Endothelial cell of umbilical vein (primary cell): ENCODE results near the gene ROPN1. TPM values are rescaled to one million over a fixed set of nuclear protein-coding genes. Genes with fewer than 3 reads are reported as not detected.
"Not testable (repeated sequence)": the region's sequence is repeated elsewhere in the genome, so short reads cannot be mapped to it uniquely, and the experiment has no call there.

ENCODE experiments used
- Bru-seq: library from RNA; stranded (reverse); fragments of 400-500 nt; gene quantifications from one replicate; lab custom pipeline; 2021; lab: Mats Ljungman, UMichigan
- BruChase-seq, 2 experiments: library from RNA; stranded (reverse); fragments of 400-500 nt; gene quantifications; one replicate each; lab custom pipeline; 2021; lab: Mats Ljungman, UMichigan
- BruUV-seq: library from RNA; stranded (reverse); fragments of 400-500 nt; replicated peaks from 2 replicates; lab custom pipeline; 2021; lab: Mats Ljungman, UMichigan
- CTCF ChIA-PET: fragments of 300-600, 350-600 bp; sonication (Branson Sonifier 250); formaldehyde crosslinking; loops from one replicate; lab custom pipeline; 2021; ENCODE audit warnings: antibody characterized with exemption, inconsistent platforms; lab: Charles Lee
- POLR2A ChIA-PET: fragments of 300-600, 350-600 bp; sonication (Branson Sonifier 250); formaldehyde crosslinking; loops from one replicate; lab custom pipeline; 2021; ENCODE audit warnings: antibody characterized with exemption, inconsistent platforms; lab: Charles Lee
- DNase-seq: peaks from one replicate; pipeline ENCODE4 v3.0.0-alpha.2; 2011; ENCODE audit warnings: low read depth, low spot score
- FAIRE-seq: peaks from 2 replicates; lab custom pipeline; 2011; peaks lifted over from hg19 to GRCh38; lab: Jason Lieb, UNC
- H2AFZ ChIP-seq: 2 replicates; pipeline ENCODE4 v1.6.0; 2012; ENCODE audit warnings: low read depth, low read length, control low read depth, inconsistent platforms
- H3K27ac ChIP-seq: 2 replicates; pipeline ENCODE4 v1.5.1; 2011; ENCODE audit warnings: low read depth, mild to moderate bottlenecking, control low read depth, low read length, moderate library complexity; ENCODE audit not compliant: insufficient read depth
- H3K27me3 ChIP-seq, 2 experiments: 2 replicates each; pipeline versions ENCODE4 v1.6.0 to v1.6.1; 2011; ENCODE audit warnings: low read length in 2 of 2, mixed read lengths in 1 of 2; ENCODE audit not compliant: control insufficient read depth in 2 of 2, insufficient read depth in 2 of 2
- H3K36me3 ChIP-seq, 2 experiments: 2 replicates in 1 of 2; 3 replicates in 1 of 2; pipeline ENCODE4 v1.5.1; 2011; ENCODE audit warnings: low read length in 2 of 2, mild to moderate bottlenecking in 1 of 2, moderate library complexity in 1 of 2; ENCODE audit not compliant: control insufficient read depth in 2 of 2, insufficient read depth in 2 of 2; ENCODE audit errors: extremely low read depth in 1 of 2
- H3K4me1 ChIP-seq: 3 replicates; pipeline ENCODE4 v1.5.1; 2011; ENCODE audit warnings: mild to moderate bottlenecking, low read length; ENCODE audit not compliant: control insufficient read depth, insufficient read depth; ENCODE audit errors: extremely low read depth
- H3K4me2 ChIP-seq: 2 replicates; pipeline ENCODE4 v1.6.1; 2011; ENCODE audit warnings: low read length, control low read depth, mixed read lengths; ENCODE audit not compliant: insufficient read depth
- H3K4me3 ChIP-seq, 3 experiments: fragments of 200-600 bp in 1 of 3; sonication (generic), shearing (Covaris generic) in 1 of 3; replicated peaks in 1 of 3; 2 replicates each; pipeline ENCODE4 v1.5.1; 2011 to 2016; ENCODE audit warnings: control low read depth in 3 of 3, low read length in 3 of 3, mild to moderate bottlenecking in 2 of 3, inconsistent platforms in 1 of 3, low read depth in 1 of 3, moderate library complexity in 1 of 3; ENCODE audit not compliant: insufficient read depth in 1 of 3
- H3K79me2 ChIP-seq: 2 replicates; pipeline ENCODE4 v1.6.0; 2012; ENCODE audit warnings: low read length, inconsistent platforms; ENCODE audit not compliant: control insufficient read depth, insufficient read depth
- H3K9ac ChIP-seq: replicated peaks from 2 replicates; pipeline ENCODE3; 2011; ENCODE audit warnings: low read length, control low read depth; ENCODE audit not compliant: insufficient read depth; ENCODE audit errors: extremely low read depth
- H3K9me1 ChIP-seq: replicated peaks from 3 replicates; pipeline ENCODE4 v1.6.0; 2011; ENCODE audit warnings: mild to moderate bottlenecking, low read length; ENCODE audit not compliant: control insufficient read depth, insufficient read depth; ENCODE audit errors: extremely low read depth
- H3K9me3 ChIP-seq: replicated peaks from 2 replicates; pipeline ENCODE4 v1.5.1; 2012; ENCODE audit warnings: low read length, inconsistent platforms; ENCODE audit not compliant: control insufficient read depth, insufficient read depth
- H4K20me1 ChIP-seq: replicated peaks from 2 replicates; pipeline ENCODE3; 2011; ENCODE audit warnings: mild to moderate bottlenecking, low read length; ENCODE audit not compliant: control insufficient read depth, insufficient read depth; ENCODE audit errors: extremely low read depth
- EZH2 ChIP-seq: IDR thresholded peaks from 2 replicates; pipeline ENCODE4 v1.6.1; 2012; ENCODE audit warnings: borderline replicate concordance, low read depth, mild to moderate bottlenecking, moderate library complexity, low read length, inconsistent platforms; ENCODE audit not compliant: severe bottlenecking
- FOS ChIP-seq: IDR thresholded peaks from 2 replicates; pipeline ENCODE4 v1.6.1; 2011; ENCODE audit warnings: mild to moderate bottlenecking, low read length, moderate library complexity, borderline replicate concordance; ENCODE audit not compliant: insufficient read depth
- GATA2 ChIP-seq: IDR thresholded peaks from 2 replicates; pipeline ENCODE4 v1.7.0; 2011; ENCODE audit warnings: low read depth, mild to moderate bottlenecking, moderate library complexity, mixed read lengths, low read length; ENCODE audit not compliant: insufficient read length, insufficient read depth
- JUN ChIP-seq: IDR thresholded peaks from 2 replicates; pipeline ENCODE4 v1.6.1; 2011; ENCODE audit warnings: borderline replicate concordance, low read depth; ENCODE audit not compliant: insufficient read length, insufficient read depth
- MAX ChIP-seq: IDR thresholded peaks from 2 replicates; pipeline ENCODE4 v1.6.1; 2011; ENCODE audit not compliant: insufficient read depth, insufficient read length
- MYC ChIP-seq: IDR thresholded peaks from one replicate; pipeline ENCODE4 v1.6.1; 2011; ENCODE audit warnings: mild to moderate bottlenecking, low read depth, low read length
- POLR2A ChIP-seq: IDR thresholded peaks from 2 replicates; pipeline ENCODE4 v1.6.1; 2012; ENCODE audit warnings: low read depth, mild to moderate bottlenecking, control low read depth, low read length
- POLR2AphosphoS5 ChIP-seq: IDR thresholded peaks from 2 replicates; pipeline ENCODE4 v1.6.1; 2012; ENCODE audit warnings: low read depth, mild to moderate bottlenecking, control low read depth, low read length, moderate library complexity; ENCODE audit not compliant: insufficient read depth
- dilution Hi-C: fragments of 300-500 bp; cut with MboI; formaldehyde crosslinking; loops from one replicate; pipeline ENCODE4 v1.15.0; 2019; ENCODE audit warnings: low sequenced_read_pairs; ENCODE audit not compliant: extremely low pct_ligation_motif_present
- intact Hi-C: fragments of 100-400 bp; cut with micrococcal nuclease; formaldehyde crosslinking; loops from one replicate; pipeline ENCODE4 v1.10.0; 2022
- long read RNA-seq: library from polyadenylated mRNA; stranded (forward); transcript quantifications from one replicate; pipeline ENCODE4 v2.0.0, GENCODE V29; 2021
- polyA minus RNA-seq, 3 experiments: library from RNA; depleted of rRNA, polyadenylated mRNA; stranded (reverse); fragments of >200 nt; gene quantifications; 1 replicate in 1 of 3; 2 replicates in 2 of 3; pipeline ENCODE4 v1.2.3, GENCODE V29; 2011
- polyA plus RNA-seq, 4 experiments: library from polyadenylated mRNA; depleted of rRNA in 3 of 4; stranded (reverse) in 3 of 4; unstranded in 1 of 4; fragments of >200 nt; gene quantifications; 2 replicates each; pipeline versions ENCODE4 v1.2.1 to v1.2.3, GENCODE V29; 2011 to 2012; ENCODE audit warnings: missing spikeins in 1 of 4
- total RNA-seq: library from RNA; stranded (reverse); gene quantifications from 2 replicates; pipeline ENCODE4 v1.2.3, GENCODE V29; 2021
- TF ChIP-seq, protein P1 (sequence below), 2 donors: IDR thresholded peaks; 1 replicate in 1 of 2; 2 replicates in 1 of 2; pipeline ENCODE4 v1.5.1; 2011; ENCODE audit warnings: low read length in 2 of 2, mild to moderate bottlenecking in 2 of 2, moderate library complexity in 2 of 2, control low read depth in 1 of 2, inconsistent platforms in 1 of 2, low read depth in 1 of 2; ENCODE audit not compliant: insufficient read depth in 1 of 2; ENCODE audit errors: extremely low read depth in 1 of 2

The ROPN1 gene
- total RNA-seq (not detected in 2 replicates), polyA plus RNA-seq (not detected in 2 replicates), polyA minus RNA-seq (not detected in 2 replicates), Bru-seq, nascent RNA (not detected), BruChase-seq, experiment 1, labeled RNA remaining after a 6-hour chase (not detected), BruChase-seq, experiment 2, labeled RNA remaining after a 2-hour chase (not detected)
- not detected in 2 replicates for polyA plus RNA-seq (2011; cell fraction: cytosol; rRNA removed)
- not detected in 2 replicates for polyA plus RNA-seq (2011; cell fraction: nucleus; rRNA removed)
- not detected in 2 replicates for polyA plus RNA-seq (2012)
- polyA minus RNA-seq (2011; cell fraction: cytosol; rRNA and poly(A)+ RNA removed): not detected
- not detected in 2 replicates for polyA minus RNA-seq (2011; cell fraction: nucleus; rRNA and poly(A)+ RNA removed)
- long read RNA-seq: 0 reads

DNA sequence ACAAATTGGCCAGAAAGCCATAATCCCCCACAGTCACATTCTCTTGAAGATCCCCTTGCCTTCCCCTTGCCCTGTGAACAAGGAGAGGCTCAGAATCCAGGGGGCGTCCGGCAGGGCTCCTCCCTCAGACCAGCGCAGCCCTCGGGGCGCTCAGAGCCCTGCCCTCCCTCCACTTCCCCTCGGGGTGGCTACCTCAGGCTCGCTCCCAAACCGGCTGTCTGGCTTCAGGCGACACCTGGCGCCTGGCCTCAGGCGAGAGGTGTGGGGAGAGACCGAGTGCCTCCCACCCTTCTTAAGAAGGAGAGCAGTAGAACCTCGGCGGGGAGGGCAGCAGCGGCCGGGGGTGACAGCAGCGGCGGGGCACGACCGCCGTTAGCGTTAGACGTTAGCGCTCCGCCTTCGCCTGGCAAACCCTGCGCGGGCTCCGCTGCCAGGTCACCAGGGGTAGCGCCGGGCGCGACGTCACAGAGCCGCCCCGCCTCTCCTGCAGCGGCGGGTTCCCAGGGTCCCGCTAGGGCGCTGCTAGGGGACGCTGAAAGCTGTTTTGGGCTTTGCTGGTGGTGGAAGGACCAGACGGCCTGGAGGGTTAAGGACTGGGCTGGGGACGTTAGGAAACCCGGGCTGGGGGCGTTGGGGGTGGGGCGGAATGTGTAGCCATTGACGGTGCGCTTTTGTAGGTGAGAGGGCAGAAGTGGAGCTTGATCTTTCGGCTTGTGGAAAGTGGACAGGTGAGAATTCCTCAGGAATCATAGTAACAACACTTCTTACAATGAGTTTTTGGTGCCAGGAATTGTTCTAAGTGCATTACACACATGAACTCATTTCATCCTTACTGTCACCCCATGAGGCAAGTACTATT, at the start of gene ROPN1:
Gene ROPN1, minus strand, starts transcription at position 395 of the 859 bp plus-strand sequence. CDS start 11,643 bp downstream, outside the sequence.
- POLR2A ChIA-PET, BruUV-seq, H3K27ac ChIP-seq, H4K20me1 ChIP-seq, H3K9me3 ChIP-seq, H3K79me2 ChIP-seq, H3K4me2 ChIP-seq, DNase-seq, intact Hi-C loops, dilution Hi-C loops, H3K4me1 ChIP-seq, CTCF ChIA-PET, H3K9me1 ChIP-seq, H2AFZ ChIP-seq, H3K4me3 ChIP-seq, H3K9ac ChIP-seq, H3K36me3 ChIP-seq: not testable (repeated sequence)
- FAIRE-seq: peak; percentile 94
- peaks cover 23 to 59% of the 10 kb centered on the region in 2 experiments for H3K27me3 ChIP-seq

DNA sequence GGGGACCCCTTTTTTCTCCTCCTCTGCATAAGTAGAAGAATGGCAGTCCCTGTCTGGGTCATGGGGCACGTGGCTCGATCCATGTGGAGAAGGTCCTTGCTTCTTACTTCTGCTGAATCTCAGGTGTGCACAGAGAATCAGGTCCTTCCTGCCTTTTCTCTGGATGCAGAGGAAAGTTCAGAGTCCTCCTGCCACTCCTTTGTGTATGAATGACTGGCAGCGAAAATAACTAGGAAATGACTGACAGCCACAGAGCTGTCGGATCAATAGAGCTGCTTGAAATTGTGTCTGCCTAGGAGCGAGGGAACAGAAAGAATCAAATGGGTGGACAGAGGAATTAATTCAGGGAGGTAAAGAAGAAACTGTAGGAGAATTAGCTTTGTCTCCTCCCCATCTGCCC, 49.6 kb upstream of the ROPN1 start:
- Histone ChIP-seq H2AFZ (no peak overlapping the region), H3K4me1 (no peaks in the 10 kb centered on the region), H3K9me3 (no peaks in the 10 kb centered on the region), H4K20me1 (no peaks in the 10 kb centered on the region), H3K4me3 (no peak overlapping the region), H3K27ac (no peak overlapping the region), H3K79me2 (no peaks in the 10 kb centered on the region), H3K27me3 (peaks cover 21 to 22% of the 10 kb centered on the region in 2 experiments), H3K36me3 (no peaks in the 10 kb centered on the region), H3K9me1 (no peaks in the 10 kb centered on the region), H3K4me2 (no peak overlapping the region), H3K9ac (no peak overlapping the region)
- CTCF ChIA-PET: interaction anchor here (1.5 kb wide), 1 partner anchor 8 kb away, joined by 4 read pairs; the partner anchor contains the start of gene KALRN
- no peak for TF ChIP-seq EZH2
- no peak for TF ChIP-seq FOS
- TF ChIP-seq POLR2A: no peak
- no peak for TF ChIP-seq POLR2AphosphoS5
- TF ChIP-seq MYC: no peak
- TF ChIP-seq GATA2: no peak
- TF ChIP-seq JUN: no peak
- no peak for TF ChIP-seq MAX
- TF ChIP-seq, protein P1, sequence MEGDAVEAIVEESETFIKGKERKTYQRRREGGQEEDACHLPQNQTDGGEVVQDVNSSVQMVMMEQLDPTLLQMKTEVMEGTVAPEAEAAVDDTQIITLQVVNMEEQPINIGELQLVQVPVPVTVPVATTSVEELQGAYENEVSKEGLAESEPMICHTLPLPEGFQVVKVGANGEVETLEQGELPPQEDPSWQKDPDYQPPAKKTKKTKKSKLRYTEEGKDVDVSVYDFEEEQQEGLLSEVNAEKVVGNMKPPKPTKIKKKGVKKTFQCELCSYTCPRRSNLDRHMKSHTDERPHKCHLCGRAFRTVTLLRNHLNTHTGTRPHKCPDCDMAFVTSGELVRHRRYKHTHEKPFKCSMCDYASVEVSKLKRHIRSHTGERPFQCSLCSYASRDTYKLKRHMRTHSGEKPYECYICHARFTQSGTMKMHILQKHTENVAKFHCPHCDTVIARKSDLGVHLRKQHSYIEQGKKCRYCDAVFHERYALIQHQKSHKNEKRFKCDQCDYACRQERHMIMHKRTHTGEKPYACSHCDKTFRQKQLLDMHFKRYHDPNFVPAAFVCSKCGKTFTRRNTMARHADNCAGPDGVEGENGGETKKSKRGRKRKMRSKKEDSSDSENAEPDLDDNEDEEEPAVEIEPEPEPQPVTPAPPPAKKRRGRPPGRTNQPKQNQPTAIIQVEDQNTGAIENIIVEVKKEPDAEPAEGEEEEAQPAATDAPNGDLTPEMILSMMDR (IDR thresholded peaks at IDR 0.05; ENCODE audit: extremely low read depth in 1 of 2, insufficient read depth in 1 of 2, low read depth in 1 of 2, low read length in 2 of 2): no peak
- FAIRE-seq: no peak
- dilution Hi-C loops: no loop called here
- intact Hi-C loops: no loop called here
- DNase-seq: no peak
- no TSS peak for BruUV-seq
- POLR2A ChIA-PET: no interaction called here
